Natural killer cell (primary cell): ENCODE measurements around the gene ATP6V0A1. TPM values are rescaled to one million over a fixed set of nuclear protein-coding genes. Genes with fewer than 3 reads are reported as not detected.
"Not testable (repeated sequence)": the region's sequence is repeated elsewhere in the genome, so short reads cannot be mapped to it uniquely, and the experiment has no call there.

ENCODE experiments used
- ATAC-seq, 3 donors: fragments of 150-1000 bp in 2 of 3; fragments of 200-7000 bp in 1 of 3; cut with Tn5 transposase; 1 replicate in 1 of 3; 2 replicates in 2 of 3; pipeline ENCODE4 v1.10.0; 2021; ENCODE audit warnings: mild to moderate bottlenecking in 2 of 3, moderate library complexity in 2 of 3
- DNase-seq, 2 donors: peaks; one replicate each; pipeline versions ENCODE4 v3.0.0 to v3.0.0-alpha.2; 2013 to 2021; ENCODE audit warnings: mixed read lengths in 1 of 2
- H3K27ac ChIP-seq: one replicate; pipeline ENCODE4 v1.5.1; 2013; ENCODE audit warnings: mild to moderate bottlenecking, low read length
- H3K27me3 ChIP-seq: one replicate; pipeline ENCODE4 v1.6.1; 2013; ENCODE audit warnings: low read length; ENCODE audit not compliant: control insufficient read depth, insufficient read depth
- H3K36me3 ChIP-seq: one replicate; pipeline ENCODE4 v1.6.1; 2013; ENCODE audit warnings: low read length; ENCODE audit not compliant: control insufficient read depth, insufficient read depth
- H3K4me1 ChIP-seq: one replicate; pipeline ENCODE4 v1.6.1; 2013; ENCODE audit warnings: low read length; ENCODE audit not compliant: control insufficient read depth, insufficient read depth
- H3K4me3 ChIP-seq: one replicate; pipeline ENCODE4 v1.5.1; 2013; ENCODE audit warnings: low read length
- H3K9me3 ChIP-seq: one replicate; pipeline ENCODE4 v1.6.1; 2013; ENCODE audit warnings: low read length; ENCODE audit not compliant: control insufficient read depth, insufficient read depth
- H3K27ac Mint-ChIP-seq, 2 donors: one replicate each; pipeline ENCODE4 v1.8.0; 2022; ENCODE audit warnings: mild to moderate bottlenecking in 2 of 2, mixed read lengths in 2 of 2, moderate library complexity in 1 of 2
- H3K27me3 Mint-ChIP-seq, 2 donors: one replicate each; pipeline ENCODE4 v1.8.0; 2022; ENCODE audit warnings: low read depth in 2 of 2, mixed read lengths in 2 of 2
- H3K36me3 Mint-ChIP-seq: one replicate; pipeline ENCODE4 v1.8.0; 2022; ENCODE audit warnings: mixed read lengths
- H3K4me1 Mint-ChIP-seq, 2 donors: one replicate each; pipeline ENCODE4 v1.8.0; 2022; ENCODE audit warnings: mixed read lengths in 2 of 2
- H3K4me3 Mint-ChIP-seq: one replicate; pipeline ENCODE4 v1.8.0; 2022; ENCODE audit warnings: mild to moderate bottlenecking, moderate library complexity, mixed read lengths
- H3K9me3 Mint-ChIP-seq, 2 donors: one replicate each; pipeline ENCODE4 v1.8.0; 2022; ENCODE audit warnings: mixed read lengths in 2 of 2
- CTCF ChIP-seq: fragments of 200-600 bp; IDR thresholded peaks from one replicate; pipeline ENCODE4 v1.8.0; 2022; ENCODE audit warnings: antibody characterized with exemption
- WGBS: methylation state at CpG from one replicate; pipeline ENCODE4 v1.1.7; 2013; ENCODE audit warnings: missing lambda C conversion rate; ENCODE audit not compliant: insufficient coverage; 5-methylcytosine and 5-hydroxymethylcytosine counted together
- intact Hi-C: fragments of 100-400 bp; cut with micrococcal nuclease; formaldehyde crosslinking; loops from one replicate; pipeline ENCODE4 v1.14.2; 2022
- total RNA-seq, 4 donors: library from RNA; stranded (reverse); fragments of 120-200 nt in 1 of 4; gene quantifications; one replicate each; pipeline versions ENCODE4 v1.2.3 to v1.2.4, GENCODE V29; 2013 to 2022

The ATP6V0A1 gene
- total RNA-seq, 3 donors from 2014 or later (not counting 1 experiment from before 2014, with no cell fraction given): 4.8 to 33.5 (median 7.5) TPM

- Histone ChIP-seq H3K4me1 (peaks cover 7% of the 10 kb centered on the region), H3K27me3 (no peaks in the 10 kb centered on the region), H3K9me3 (no peaks in the 10 kb centered on the region), H3K4me3 (no peak overlapping the region), H3K36me3 (no peaks in the 10 kb centered on the region), H3K27ac (no peak overlapping the region)
- TF ChIP-seq CTCF: no peak
- peaks cover 11 to 13% of the 10 kb centered on the region in 2 donors for H3K27me3 Mint-ChIP-seq
- H3K9me3 Mint-ChIP-seq: no peaks in the 10 kb centered on the region
- WGBS: 8% methylated on average over 7 of the region's 7 CpGs
- H3K4me1 Mint-ChIP-seq: peaks cover 0 to 8% of the 10 kb centered on the region in 2 donors
- intact Hi-C loops: no loop called here
- ATAC-seq (peak in 1 of 3 donors; percentile 32), DNase-seq (peak in 1 of 2 donors; percentile 63)
- no peak overlapping the region for H3K4me3 Mint-ChIP-seq
- no peaks in the 10 kb centered on the region for H3K36me3 Mint-ChIP-seq
- no peak overlapping the region for H3K27ac Mint-ChIP-seq
Observed at GRCh38 chr17:42414704-42415409, 43.8 kb upstream of the ATP6V0A1 start.

- WGBS: no CpG with 5 or more reads among the region's 5 CpGs
- Histone ChIP-seq H3K27me3 (peaks cover 16% of the 10 kb centered on the region), H3K4me1 (peaks cover 21% of the 10 kb centered on the region)
- H3K4me3 Mint-ChIP-seq, intact Hi-C loops, H3K27ac Mint-ChIP-seq, H3K36me3 Mint-ChIP-seq, H3K36me3 ChIP-seq, H3K9me3 Mint-ChIP-seq, H3K9me3 ChIP-seq, ATAC-seq, H3K27ac ChIP-seq, DNase-seq, H3K4me3 ChIP-seq: not testable (repeated sequence)
- H3K4me1 Mint-ChIP-seq: peaks cover 6 to 25% of the 10 kb centered on the region in 2 donors
- peaks cover 29 to 34% of the 10 kb centered on the region in 2 donors for H3K27me3 Mint-ChIP-seq
Observed at GRCh38 chr17:42417981-42418380, 40.7 kb upstream of the ATP6V0A1 start.

- Mint-ChIP-seq H3K4me3 (peak overlapping the region; percentile 74), H3K9me3 (no peaks in the 10 kb centered on the region), H3K4me1 (peaks cover 6 to 21% of the 10 kb centered on the region in 2 donors), H3K27ac (no peak overlapping the region), H3K36me3 (no peaks in the 10 kb centered on the region), H3K27me3 (peaks cover 35 to 40% of the 10 kb centered on the region in 2 donors)
- intact Hi-C loops: no loop called here
- TF ChIP-seq CTCF: no peak
- no peaks in the 10 kb centered on the region for H3K36me3 ChIP-seq
- peaks cover 18% of the 10 kb centered on the region for H3K4me1 ChIP-seq
- H3K27ac ChIP-seq: no peak overlapping the region
- no peak for DNase-seq
- WGBS: 46% methylated on average over 4 of the region's 6 CpGs
- no peaks in the 10 kb centered on the region for H3K9me3 ChIP-seq
- H3K4me3 ChIP-seq: no peak overlapping the region
- ATAC-seq: no peak
- H3K27me3 ChIP-seq: peaks cover 28% of the 10 kb centered on the region
Observed at GRCh38 chr17:42421136-42421506, 37.6 kb upstream of the ATP6V0A1 start.

GRCh38 chr17:42421507-42422338 is 37.0 kb upstream of the ATP6V0A1 start:
- intact Hi-C loops: no loop called here
- WGBS: 7% methylated on average over 59 of the region's 59 CpGs
- ATAC-seq (peak in 1 of 3 donors; percentile 26), DNase-seq (no peak)
- Histone ChIP-seq H3K36me3 (no peaks in the 10 kb centered on the region), H3K27ac (no peak overlapping the region), H3K9me3 (no peaks in the 10 kb centered on the region), H3K4me3 (no peak overlapping the region), H3K4me1 (peaks cover 18% of the 10 kb centered on the region), H3K27me3 (peaks cover 28% of the 10 kb centered on the region)
- Mint-ChIP-seq H3K4me1 (peaks cover 6 to 21% of the 10 kb centered on the region in 2 donors), H3K27ac (no peak overlapping the region), H3K27me3 (peaks cover 35 to 43% of the 10 kb centered on the region in 2 donors), H3K4me3 (peak overlapping the region; percentile 74), H3K36me3 (no peaks in the 10 kb centered on the region), H3K9me3 (no peaks in the 10 kb centered on the region)
- TF ChIP-seq CTCF: no peak
